ENCODE results near the gene RHBDD1. TPM values are rescaled to one million over a fixed set of nuclear protein-coding genes. Genes with fewer than 3 reads are reported as not detected.

Gene RHBDD1
- polyA plus RNA-seq, 1 donor from 2014 or later, result 5.4 TPM

- no peaks in the 10 kb centered on the region for H3K27me3 ChIP-seq (ENCODE audit: insufficient read depth, low read depth, low read length)
- no peak overlapping the region for H3K27ac ChIP-seq (ENCODE audit: low read length)
- TF ChIP-seq EP300 (conservative IDR thresholded peaks at IDR 0.05; ENCODE audit: poor library complexity, severe bottlenecking) (no peak), TAF1 (IDR thresholded peaks at IDR 0.05; ENCODE audit: low read depth) (no peak), SMC3 (conservative IDR thresholded peaks at IDR 0.05; ENCODE audit: poor library complexity) (no peak), RAD21 (conservative IDR thresholded peaks at IDR 0.05) (no peak), REST (IDR thresholded peaks at IDR 0.05; ENCODE audit: borderline replicate concordance) (no peak), POLR2AphosphoS5 (IDR thresholded peaks at IDR 0.05) (no peak), EZH2 (IDR thresholded peaks at IDR 0.05; ENCODE audit: borderline replicate concordance, insufficient read depth, low read length, poor library complexity, severe bottlenecking) (no peak), MXI1 (conservative IDR thresholded peaks at IDR 0.05; ENCODE audit: poor library complexity, severe bottlenecking) (no peak)
- TF ChIP-seq, protein P1, sequence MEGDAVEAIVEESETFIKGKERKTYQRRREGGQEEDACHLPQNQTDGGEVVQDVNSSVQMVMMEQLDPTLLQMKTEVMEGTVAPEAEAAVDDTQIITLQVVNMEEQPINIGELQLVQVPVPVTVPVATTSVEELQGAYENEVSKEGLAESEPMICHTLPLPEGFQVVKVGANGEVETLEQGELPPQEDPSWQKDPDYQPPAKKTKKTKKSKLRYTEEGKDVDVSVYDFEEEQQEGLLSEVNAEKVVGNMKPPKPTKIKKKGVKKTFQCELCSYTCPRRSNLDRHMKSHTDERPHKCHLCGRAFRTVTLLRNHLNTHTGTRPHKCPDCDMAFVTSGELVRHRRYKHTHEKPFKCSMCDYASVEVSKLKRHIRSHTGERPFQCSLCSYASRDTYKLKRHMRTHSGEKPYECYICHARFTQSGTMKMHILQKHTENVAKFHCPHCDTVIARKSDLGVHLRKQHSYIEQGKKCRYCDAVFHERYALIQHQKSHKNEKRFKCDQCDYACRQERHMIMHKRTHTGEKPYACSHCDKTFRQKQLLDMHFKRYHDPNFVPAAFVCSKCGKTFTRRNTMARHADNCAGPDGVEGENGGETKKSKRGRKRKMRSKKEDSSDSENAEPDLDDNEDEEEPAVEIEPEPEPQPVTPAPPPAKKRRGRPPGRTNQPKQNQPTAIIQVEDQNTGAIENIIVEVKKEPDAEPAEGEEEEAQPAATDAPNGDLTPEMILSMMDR (IDR thresholded peaks at IDR 0.05; ENCODE audit: poor library complexity, severe bottlenecking), result no peak
- no peak overlapping the region for H3K4me3 ChIP-seq (ENCODE audit: low read length)
- peaks cover 3% of the 10 kb centered on the region for H3K9me3 ChIP-seq (ENCODE audit: low read length)
- H4K20me1 ChIP-seq (ENCODE audit: insufficient read depth), result no peaks in the 10 kb centered on the region
- no peaks in the 10 kb centered on the region for H3K36me3 ChIP-seq (ENCODE audit: insufficient read depth, low read length)
- no peak overlapping the region for H3K4me2 ChIP-seq (ENCODE audit: low read length)
- no peaks in the 10 kb centered on the region for H3F3A ChIP-seq (ENCODE audit: insufficient read depth, low read length, poor library complexity, severe bottlenecking)
- H2AFZ ChIP-seq (ENCODE audit: low read depth, low read length), result no peak overlapping the region
- H3K9ac ChIP-seq (ENCODE audit: low read length), result no peak overlapping the region
- H3K9me2 ChIP-seq (ENCODE audit: insufficient read depth, low read length), result no peaks in the 10 kb centered on the region
- no peaks in the 10 kb centered on the region for H3K79me2 ChIP-seq (replicated peaks; ENCODE audit: insufficient read depth, low read length)
Observed at GRCh38 chr2:226881287-226881686, 45.4 kb downstream of the RHBDD1 start.

DNA sequence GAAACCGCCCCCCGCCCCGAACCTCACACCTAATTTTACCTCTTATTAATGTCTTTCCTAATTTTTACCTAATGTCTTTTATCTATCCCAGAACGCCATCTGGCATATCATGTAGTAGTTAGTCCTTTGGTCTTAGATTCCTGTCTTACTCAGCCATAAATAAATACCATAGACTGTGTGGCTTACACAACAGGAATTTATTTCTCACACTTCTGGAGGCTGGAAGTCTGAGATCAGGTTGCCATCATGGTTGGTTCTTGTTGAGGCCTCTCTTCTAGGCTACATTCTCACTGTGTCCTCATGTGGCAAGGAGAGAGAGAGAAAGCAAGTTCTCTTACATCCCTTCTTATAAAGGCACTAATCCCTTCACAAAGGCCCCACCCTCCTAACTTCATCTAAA lies 46.8 kb downstream of the RHBDD1 start:
- Histone ChIP-seq H3K79me2 (replicated peaks; ENCODE audit: insufficient read depth, low read length) (no peaks in the 10 kb centered on the region), H3K4me2 (ENCODE audit: low read length) (no peak overlapping the region), H3K36me3 (ENCODE audit: insufficient read depth, low read length) (no peaks in the 10 kb centered on the region), H3K4me3 (ENCODE audit: low read length) (no peak overlapping the region), H2AFZ (ENCODE audit: low read depth, low read length) (no peak overlapping the region), H3K9me3 (ENCODE audit: low read length) (peaks cover 3% of the 10 kb centered on the region), H3K9ac (ENCODE audit: low read length) (no peak overlapping the region), H3K27me3 (ENCODE audit: insufficient read depth, low read depth, low read length) (no peaks in the 10 kb centered on the region), H3K27ac (ENCODE audit: low read length) (no peak overlapping the region), H3F3A (ENCODE audit: insufficient read depth, low read length, poor library complexity, severe bottlenecking) (no peaks in the 10 kb centered on the region), H4K20me1 (ENCODE audit: insufficient read depth) (no peaks in the 10 kb centered on the region), H3K9me2 (ENCODE audit: insufficient read depth, low read length) (no peaks in the 10 kb centered on the region)
- no peak for TF ChIP-seq MXI1 (conservative IDR thresholded peaks at IDR 0.05; ENCODE audit: poor library complexity, severe bottlenecking)
- TF ChIP-seq SMC3 (conservative IDR thresholded peaks at IDR 0.05; ENCODE audit: poor library complexity), result no peak
- TF ChIP-seq EZH2 (IDR thresholded peaks at IDR 0.05; ENCODE audit: borderline replicate concordance, insufficient read depth, low read length, poor library complexity, severe bottlenecking), result no peak
- no peak for TF ChIP-seq POLR2AphosphoS5 (IDR thresholded peaks at IDR 0.05)
- TF ChIP-seq TAF1 (IDR thresholded peaks at IDR 0.05; ENCODE audit: low read depth), result no peak
- no peak for TF ChIP-seq REST (IDR thresholded peaks at IDR 0.05; ENCODE audit: borderline replicate concordance)
- TF ChIP-seq, protein P1 (IDR thresholded peaks at IDR 0.05; ENCODE audit: poor library complexity, severe bottlenecking), result no peak
- TF ChIP-seq EP300 (conservative IDR thresholded peaks at IDR 0.05; ENCODE audit: poor library complexity, severe bottlenecking), result no peak
